Chondrocyte (in vitro differentiated cells): Measurements from ENCODE around the gene PZP. TPM values are rescaled to one million over a fixed set of nuclear protein-coding genes. Genes with fewer than 3 reads are reported as not detected.

Source experiments
- DNase-seq: peaks from one replicate; pipeline ENCODE4 v3.0.0; 2021; ENCODE audit warnings: mixed read lengths, low spot score
- H3K27ac Mint-ChIP-seq: one replicate; pipeline ENCODE4 v1.8.0; 2021; ENCODE audit warnings: mild to moderate bottlenecking, moderate library complexity, mixed read lengths; ENCODE audit not compliant: unreplicated experiment
- H3K27me3 Mint-ChIP-seq: 2 replicates; pipeline ENCODE4 v1.8.0; 2021; ENCODE audit warnings: low read depth, mixed read lengths
- H3K36me3 Mint-ChIP-seq: 2 replicates; pipeline ENCODE4 v1.8.0; 2021; ENCODE audit warnings: low read depth, mixed read lengths
- H3K4me1 Mint-ChIP-seq: 2 replicates; pipeline ENCODE4 v1.8.0; 2021; ENCODE audit warnings: low read depth, mild to moderate bottlenecking, mixed read lengths
- H3K4me3 Mint-ChIP-seq: one replicate; pipeline ENCODE4 v1.8.0; 2021; ENCODE audit warnings: mild to moderate bottlenecking, moderate library complexity, mixed read lengths; ENCODE audit not compliant: unreplicated experiment
- H3K9me3 Mint-ChIP-seq: 2 replicates; pipeline ENCODE4 v1.8.0; 2021; ENCODE audit warnings: low read depth, mixed read lengths
- total RNA-seq: library from RNA; stranded (reverse); gene quantifications from 3 replicates; pipeline ENCODE4 v1.2.1, GENCODE V29; 2021
- TF ChIP-seq, protein P1 (sequence below): fragments of 200-600 bp; sonication (generic); IDR thresholded peaks from 2 replicates; pipeline ENCODE4 v1.5.0; 2021; ENCODE audit warnings: antibody characterized with exemption, mild to moderate bottlenecking, moderate library complexity

Gene PZP
- total RNA-seq, 1 donor from 2014 or later = not detected

DNA sequence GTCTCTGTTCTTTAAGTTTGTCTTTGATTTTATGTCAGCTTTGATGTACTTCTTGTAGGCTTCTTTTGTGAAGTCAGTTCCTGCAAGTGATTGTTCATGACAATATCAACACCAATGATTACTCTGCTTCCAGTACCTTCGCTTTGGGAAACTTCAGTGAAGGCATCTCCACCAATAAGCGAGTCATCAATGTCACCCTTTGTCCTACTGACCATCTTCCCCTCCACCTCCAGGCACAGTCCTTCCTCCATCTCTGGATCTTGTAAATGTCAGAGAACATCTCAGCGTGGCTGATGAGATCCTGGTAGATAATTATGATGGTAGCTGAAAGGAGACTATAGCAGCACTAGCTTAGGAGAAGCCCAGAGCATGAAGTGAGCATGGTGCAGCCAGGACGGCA lies 52.1 kb downstream of the PZP start:
- Mint-ChIP-seq H3K36me3 (no peaks in the 10 kb centered on the region), H3K9me3 (no peaks in the 10 kb centered on the region), H3K27me3 (peaks cover 3% of the 10 kb centered on the region), H3K4me3 (no peak overlapping the region), H3K4me1 (no peaks in the 10 kb centered on the region), H3K27ac (no peak overlapping the region)
- TF ChIP-seq, protein P1, sequence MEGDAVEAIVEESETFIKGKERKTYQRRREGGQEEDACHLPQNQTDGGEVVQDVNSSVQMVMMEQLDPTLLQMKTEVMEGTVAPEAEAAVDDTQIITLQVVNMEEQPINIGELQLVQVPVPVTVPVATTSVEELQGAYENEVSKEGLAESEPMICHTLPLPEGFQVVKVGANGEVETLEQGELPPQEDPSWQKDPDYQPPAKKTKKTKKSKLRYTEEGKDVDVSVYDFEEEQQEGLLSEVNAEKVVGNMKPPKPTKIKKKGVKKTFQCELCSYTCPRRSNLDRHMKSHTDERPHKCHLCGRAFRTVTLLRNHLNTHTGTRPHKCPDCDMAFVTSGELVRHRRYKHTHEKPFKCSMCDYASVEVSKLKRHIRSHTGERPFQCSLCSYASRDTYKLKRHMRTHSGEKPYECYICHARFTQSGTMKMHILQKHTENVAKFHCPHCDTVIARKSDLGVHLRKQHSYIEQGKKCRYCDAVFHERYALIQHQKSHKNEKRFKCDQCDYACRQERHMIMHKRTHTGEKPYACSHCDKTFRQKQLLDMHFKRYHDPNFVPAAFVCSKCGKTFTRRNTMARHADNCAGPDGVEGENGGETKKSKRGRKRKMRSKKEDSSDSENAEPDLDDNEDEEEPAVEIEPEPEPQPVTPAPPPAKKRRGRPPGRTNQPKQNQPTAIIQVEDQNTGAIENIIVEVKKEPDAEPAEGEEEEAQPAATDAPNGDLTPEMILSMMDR = no peak
- no peak for DNase-seq

DNA sequence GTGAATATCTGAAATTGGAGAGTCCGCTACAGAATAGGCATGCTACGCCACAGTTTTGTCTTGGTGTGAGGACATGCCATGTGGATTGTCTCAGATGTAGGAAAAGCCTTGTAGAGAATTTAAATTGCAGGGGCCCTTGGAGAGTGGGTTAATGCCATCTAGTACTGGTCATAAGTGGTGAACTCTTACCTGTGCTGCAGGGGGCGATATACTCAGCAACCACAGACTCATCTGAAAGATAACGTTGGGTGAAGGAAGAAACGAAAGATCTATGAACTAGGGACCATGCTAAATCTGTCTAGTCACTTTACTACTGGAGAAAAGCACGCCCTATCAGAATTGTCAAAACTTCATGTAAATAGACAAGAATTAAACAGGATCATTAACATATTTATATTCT lies 58.8 kb downstream of the PZP start:
- Mint-ChIP-seq H3K36me3 (no peaks in the 10 kb centered on the region), H3K4me1 (no peaks in the 10 kb centered on the region), H3K27me3 (peaks cover 5% of the 10 kb centered on the region), H3K27ac (no peak overlapping the region), H3K4me3 (no peak overlapping the region), H3K9me3 (peaks cover 12% of the 10 kb centered on the region)
- DNase-seq = no peak
- TF ChIP-seq, protein P1 = no peak

DNA sequence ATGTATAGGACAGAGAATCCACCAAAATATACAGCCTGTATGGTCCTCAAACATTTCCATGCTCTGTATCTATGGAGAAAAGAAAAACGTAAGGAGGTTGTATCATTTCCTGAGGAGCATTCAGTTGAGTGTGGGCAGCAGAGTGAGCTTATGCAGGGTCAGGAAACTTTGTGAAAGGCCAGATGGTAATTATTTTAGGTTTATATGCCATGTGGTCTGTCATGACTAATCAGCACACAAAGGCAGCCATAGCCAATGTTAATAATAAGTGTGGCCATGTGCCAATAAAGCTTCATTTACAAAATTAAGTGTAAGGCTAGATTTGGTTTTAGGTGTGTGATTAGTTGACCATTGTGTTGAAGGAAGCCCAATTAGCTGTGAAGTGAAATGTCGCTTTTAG lies 59.3 kb downstream of the PZP start:
- no peaks in the 10 kb centered on the region for H3K36me3 Mint-ChIP-seq
- peaks cover 17% of the 10 kb centered on the region for H3K9me3 Mint-ChIP-seq
- H3K4me3 Mint-ChIP-seq = no peak overlapping the region
- H3K4me1 Mint-ChIP-seq = no peaks in the 10 kb centered on the region
- peaks cover 5% of the 10 kb centered on the region for H3K27me3 Mint-ChIP-seq
- no peak overlapping the region for H3K27ac Mint-ChIP-seq
- DNase-seq = no peak
- TF ChIP-seq, protein P1 = no peak

DNA sequence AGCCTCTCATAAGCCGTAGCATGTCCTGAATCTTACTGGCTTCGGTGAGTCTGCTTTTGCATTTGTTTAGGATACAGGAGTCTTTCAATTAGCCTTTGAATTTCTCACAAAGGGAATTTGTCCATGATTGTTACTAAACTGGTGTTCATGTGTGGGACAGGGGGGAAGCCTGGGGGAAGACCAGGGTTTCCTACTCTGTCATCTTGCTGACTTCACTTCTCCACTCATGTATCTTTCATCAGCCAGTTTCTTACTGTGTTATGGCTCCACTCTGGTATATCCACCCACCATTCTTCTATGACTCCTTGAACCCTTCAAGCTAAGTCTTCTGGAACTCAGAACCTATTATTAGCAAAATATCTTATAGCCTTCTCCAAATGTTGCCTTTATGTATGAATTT lies 60.7 kb downstream of the PZP start:
- Mint-ChIP-seq H3K4me3 (no peak overlapping the region), H3K4me1 (no peaks in the 10 kb centered on the region), H3K27me3 (peaks cover 5% of the 10 kb centered on the region), H3K27ac (no peak overlapping the region), H3K9me3 (peaks cover 22% of the 10 kb centered on the region), H3K36me3 (no peaks in the 10 kb centered on the region)
- no peak for DNase-seq
- TF ChIP-seq, protein P1 = no peak

DNA sequence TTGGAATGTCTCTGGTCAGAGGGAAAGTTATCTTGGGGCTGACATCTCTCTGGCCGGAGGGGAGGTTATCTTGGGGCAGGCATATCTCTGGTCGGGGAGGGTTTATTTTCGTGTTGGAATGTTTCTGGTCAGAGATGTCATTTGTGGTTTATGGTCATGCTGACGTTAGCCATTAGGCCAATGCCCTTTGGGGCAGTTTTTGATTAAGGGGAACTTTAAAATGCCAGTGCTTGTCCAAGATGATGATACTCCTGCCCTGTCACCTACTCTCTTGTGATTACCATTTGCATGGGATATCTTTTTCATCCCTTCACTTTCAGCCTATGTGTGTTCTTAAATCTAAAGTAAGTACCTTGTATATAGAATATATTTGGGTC lies 63.5 kb downstream of the PZP start:
- TF ChIP-seq, protein P1 = no peak
- Mint-ChIP-seq H3K9me3 (peaks cover 25% of the 10 kb centered on the region), H3K27ac (no peak overlapping the region), H3K4me1 (no peaks in the 10 kb centered on the region), H3K4me3 (no peak overlapping the region), H3K27me3 (peaks cover 5% of the 10 kb centered on the region), H3K36me3 (no peaks in the 10 kb centered on the region)
- no peak for DNase-seq
